ENCODE results near the gene FIS1. TPM values are rescaled to one million over a fixed set of nuclear protein-coding genes. Genes with fewer than 3 reads are reported as not detected.

The FIS1 gene
- total RNA-seq (2022; extraction: Qiagen RNA extraction; ENCODE audit: low read depth): 136 to 151 TPM (median 137 TPM) in 5 replicates

GRCh38 chr7:101244375-101245146 is at the start of gene FIS1:
TSS of gene FIS1 (minus strand) at chr7:101245081. CDS start at chr7:101245004, 77 bp downstream.

GRCh38 chr7:101237206-101238067 is 7.4 kb downstream of the FIS1 start, which contains the start of gene CLDN15:
TSS of gene CLDN15 (minus strand) at chr7:101237802. CDS start at chr7:101237581, 221 bp downstream.

GRCh38 chr7:101217388-101218235 is 27.3 kb downstream of the FIS1 start, which contains the start of the genes PLOD3 and ZNHIT1:
TSS of gene PLOD3 (minus strand) at chr7:101217581. CDS start at chr7:101217274, 307 bp downstream.
TSS of gene ZNHIT1 (plus strand) at chr7:101218165. CDS start at chr7:101218196, 31 bp downstream.

GRCh38 chr7:101200862-101201599 is 43.9 kb downstream of the FIS1 start, which contains the start of gene MOGAT3:
TSS of gene MOGAT3 (minus strand) at chr7:101201036. CDS start at chr7:101200854, 182 bp downstream.

Other genes starting within 250 kb of the FIS1 start
- gene MUC17, start 225.0 kb downstream of the FIS1 start, total RNA-seq (2022; extraction: Qiagen RNA extraction; ENCODE audit: low read depth): 0.01 to 0.19 TPM (median 0.03 TPM) in 4 of 5 replicates, not detected in the other
- gene TRIM56, start 159.6 kb downstream of the FIS1 start, total RNA-seq (2022; extraction: Qiagen RNA extraction; ENCODE audit: low read depth): 11.6 to 15.7 TPM (median 12.4 TPM) in 5 replicates
- 1,451 to 1,792 TPM (median 1,550 TPM) in 5 replicates for gene SERPINE1, start 118.0 kb downstream of the FIS1 start, total RNA-seq (2022; extraction: Qiagen RNA extraction; ENCODE audit: low read depth)
- gene AP1S1, start 90.6 kb downstream of the FIS1 start, total RNA-seq (2022; extraction: Qiagen RNA extraction; ENCODE audit: low read depth): 140 to 156 TPM (median 147 TPM) in 5 replicates
- 12.8 to 27.7 TPM (median 17.7 TPM) in 5 replicates for gene VGF, start 79.5 kb downstream of the FIS1 start, total RNA-seq (2022; extraction: Qiagen RNA extraction; ENCODE audit: low read depth)
- 0.06 to 0.25 TPM (median 0.11 TPM) in 5 replicates for gene NAT16, start 64.8 kb downstream of the FIS1 start, total RNA-seq (2022; extraction: Qiagen RNA extraction; ENCODE audit: low read depth)
- not detected in 5 replicates for gene MOGAT3, start 44.0 kb downstream of the FIS1 start, total RNA-seq (2022; extraction: Qiagen RNA extraction; ENCODE audit: low read depth)
- gene PLOD3, start 27.5 kb downstream of the FIS1 start, total RNA-seq (2022; extraction: Qiagen RNA extraction; ENCODE audit: low read depth): 69.1 to 87.4 TPM (median 81.3 TPM) in 5 replicates
- gene ZNHIT1, start 26.9 kb downstream of the FIS1 start, total RNA-seq (2022; extraction: Qiagen RNA extraction; ENCODE audit: low read depth): 80.9 to 104 TPM (median 90.2 TPM) in 5 replicates
- 7.0 to 11.5 TPM (median 10.7 TPM) in 5 replicates for gene CLDN15, start 7.3 kb downstream of the FIS1 start, total RNA-seq (2022; extraction: Qiagen RNA extraction; ENCODE audit: low read depth)
- 49.9 to 56.8 TPM (median 53.6 TPM) in 5 replicates for gene IFT22, start 76.7 kb upstream of the FIS1 start, total RNA-seq (2022; extraction: Qiagen RNA extraction; ENCODE audit: low read depth)
- gene COL26A1, start 117.8 kb upstream of the FIS1 start, total RNA-seq (2022; extraction: Qiagen RNA extraction; ENCODE audit: low read depth): 0.36 to 0.83 TPM (median 0.60 TPM) in 5 replicates